ENCODE results near the gene ZNF521.
"Not testable (repeated sequence)": the region's sequence is repeated elsewhere in the genome, so short reads cannot be mapped to it uniquely, and the experiment has no call there.

The ZNF521 gene

DNA sequence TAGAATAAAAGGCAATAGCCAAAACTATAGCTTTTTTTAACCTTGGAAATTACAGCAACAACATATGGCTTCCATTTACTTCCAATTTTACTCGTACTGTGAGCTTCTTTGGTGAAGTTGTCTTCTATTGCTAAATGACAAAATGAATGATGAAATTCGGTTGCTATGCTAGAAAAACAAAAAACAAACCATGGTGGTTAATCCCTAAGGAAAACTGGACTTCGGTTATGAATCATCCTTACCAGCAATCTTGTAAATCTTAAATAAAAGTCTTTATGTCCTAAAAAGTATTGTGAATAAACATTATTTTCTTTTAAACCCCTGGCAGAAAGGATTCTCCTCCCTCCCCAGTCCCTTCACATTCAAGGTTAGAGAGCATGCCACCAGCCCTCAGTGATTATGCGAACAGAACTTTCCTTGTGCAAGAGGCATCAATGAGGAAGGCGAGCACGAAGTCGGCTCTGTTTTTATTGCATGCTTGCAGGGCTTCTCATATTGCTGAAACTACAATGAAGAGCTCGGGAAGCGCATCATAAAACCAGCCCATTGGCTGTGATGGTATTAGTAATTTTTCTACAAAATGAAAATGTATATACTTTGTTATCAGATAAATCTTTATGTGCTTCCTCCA lies 62.9 kb downstream of the ZNF521 start:
- DNase-seq, result no peak

DNA sequence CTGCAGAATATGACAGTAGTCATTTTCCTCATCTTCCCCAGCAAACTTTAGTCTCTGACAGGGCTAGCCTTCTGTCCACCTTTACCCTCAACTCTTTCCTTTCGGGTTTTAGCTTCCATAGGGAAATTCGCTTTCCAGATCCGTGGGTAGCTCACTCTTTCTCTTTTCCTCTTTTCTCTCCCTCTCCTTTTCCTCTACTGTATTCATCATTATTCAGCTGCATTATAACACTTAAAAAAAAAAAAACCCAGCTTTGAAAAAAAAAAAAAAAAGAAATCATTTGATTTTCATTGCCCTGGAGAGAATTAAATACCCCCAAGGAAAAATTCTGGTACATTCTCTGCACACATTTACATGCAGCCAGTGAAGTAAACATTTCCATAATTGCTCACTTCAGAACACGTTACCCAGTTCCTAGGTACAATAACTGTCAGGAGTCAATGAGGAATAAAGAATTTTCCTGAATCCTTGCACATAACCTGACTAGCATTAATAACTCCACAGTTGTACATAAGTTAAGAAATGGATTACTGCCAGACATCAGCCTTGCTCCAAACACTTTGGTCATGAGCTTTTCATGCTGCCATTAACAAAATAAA lies 63.5 kb downstream of the ZNF521 start:
- no peak for DNase-seq

DNA sequence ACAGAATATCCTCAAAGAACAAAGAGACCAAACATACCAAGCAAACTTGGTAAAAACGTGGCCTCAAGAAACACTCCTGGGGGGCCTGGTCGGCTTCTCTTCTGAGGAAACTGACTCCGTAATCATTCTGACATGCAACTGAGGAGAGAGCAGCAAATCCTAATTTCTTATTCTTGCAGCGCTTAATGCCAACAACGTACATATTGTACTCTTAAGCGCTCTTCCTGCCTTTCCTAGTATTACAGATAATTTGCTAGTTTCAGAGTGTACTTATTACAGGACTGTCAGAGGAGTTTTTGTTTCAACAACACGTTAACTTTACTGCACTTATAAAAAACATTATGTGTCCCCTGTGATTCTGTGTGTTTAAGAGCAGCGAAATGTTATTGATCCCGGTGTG lies 64.9 kb downstream of the ZNF521 start:
- DNase-seq, result no peak

DNA sequence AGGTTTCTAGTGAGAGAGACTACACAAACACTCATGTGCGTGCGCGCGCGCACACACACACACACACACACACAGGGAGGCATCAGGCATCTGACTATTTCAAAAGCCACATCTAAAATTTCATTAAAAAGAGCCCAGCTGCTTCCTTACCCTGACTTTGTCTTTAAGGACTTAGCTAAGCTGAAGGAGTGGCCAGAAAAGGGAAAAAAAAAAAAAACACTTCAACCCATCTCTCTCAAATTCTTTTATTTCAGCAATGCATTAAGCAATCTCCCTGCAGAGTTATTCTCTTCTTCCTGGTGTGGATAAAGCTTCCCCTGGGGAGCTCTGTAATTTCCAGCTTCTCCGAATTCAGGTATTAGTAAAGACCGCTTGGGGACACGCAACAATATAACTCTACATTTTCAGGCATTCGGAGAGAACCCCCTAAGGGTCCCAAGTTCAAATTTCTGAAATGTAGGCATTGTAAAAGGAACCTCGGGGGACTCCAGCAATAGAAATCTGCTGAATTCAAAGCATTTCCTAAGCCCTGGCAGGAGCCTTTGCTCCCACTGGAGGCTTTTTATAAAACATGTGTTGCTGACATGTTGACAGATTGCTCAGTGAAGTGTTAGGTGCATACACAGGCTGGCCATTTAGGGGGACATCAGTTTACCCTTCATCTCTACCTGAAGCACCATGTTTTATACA lies 67.0 kb downstream of the ZNF521 start:
- DNase-seq, result no peak

DNA sequence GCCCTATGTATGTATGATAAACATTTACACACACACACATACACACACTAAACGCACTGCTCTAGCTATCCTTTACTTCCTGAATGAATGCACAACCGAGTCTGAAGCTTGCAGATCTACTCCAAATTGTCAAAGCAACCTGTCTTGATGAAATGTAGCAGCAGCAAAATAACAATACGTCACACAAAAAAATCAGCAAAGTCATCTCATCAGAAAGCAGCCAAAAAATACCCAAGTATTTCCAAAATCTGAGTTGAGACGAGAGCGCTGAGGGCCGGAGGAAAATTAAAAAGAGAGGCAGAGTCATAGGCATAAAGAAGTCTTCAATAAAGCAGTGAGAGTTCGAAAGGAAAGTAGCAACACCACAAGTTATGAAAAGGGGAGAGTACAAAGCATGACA lies 67.7 kb downstream of the ZNF521 start:
- no peak for DNase-seq

DNA sequence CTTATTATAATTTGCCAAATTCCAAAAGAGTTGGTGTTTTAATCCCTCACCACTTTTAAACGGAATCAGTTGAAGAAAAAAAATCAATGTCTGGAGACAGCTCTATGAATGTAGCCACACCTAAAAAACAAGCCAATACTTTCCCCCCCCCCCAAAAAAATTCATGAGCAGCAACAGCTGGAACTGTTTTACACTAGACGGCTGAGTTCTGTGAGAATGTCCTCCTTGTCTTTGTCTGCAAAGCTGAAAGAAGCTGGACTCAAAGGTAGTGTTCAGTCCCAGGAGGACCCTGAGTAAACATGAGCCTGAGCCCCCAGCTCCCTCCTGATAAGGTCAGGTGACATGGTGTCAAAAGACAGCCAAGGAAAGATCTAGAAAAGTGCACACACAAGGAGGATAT lies 68.2 kb downstream of the ZNF521 start:
- no peak for DNase-seq

DNA sequence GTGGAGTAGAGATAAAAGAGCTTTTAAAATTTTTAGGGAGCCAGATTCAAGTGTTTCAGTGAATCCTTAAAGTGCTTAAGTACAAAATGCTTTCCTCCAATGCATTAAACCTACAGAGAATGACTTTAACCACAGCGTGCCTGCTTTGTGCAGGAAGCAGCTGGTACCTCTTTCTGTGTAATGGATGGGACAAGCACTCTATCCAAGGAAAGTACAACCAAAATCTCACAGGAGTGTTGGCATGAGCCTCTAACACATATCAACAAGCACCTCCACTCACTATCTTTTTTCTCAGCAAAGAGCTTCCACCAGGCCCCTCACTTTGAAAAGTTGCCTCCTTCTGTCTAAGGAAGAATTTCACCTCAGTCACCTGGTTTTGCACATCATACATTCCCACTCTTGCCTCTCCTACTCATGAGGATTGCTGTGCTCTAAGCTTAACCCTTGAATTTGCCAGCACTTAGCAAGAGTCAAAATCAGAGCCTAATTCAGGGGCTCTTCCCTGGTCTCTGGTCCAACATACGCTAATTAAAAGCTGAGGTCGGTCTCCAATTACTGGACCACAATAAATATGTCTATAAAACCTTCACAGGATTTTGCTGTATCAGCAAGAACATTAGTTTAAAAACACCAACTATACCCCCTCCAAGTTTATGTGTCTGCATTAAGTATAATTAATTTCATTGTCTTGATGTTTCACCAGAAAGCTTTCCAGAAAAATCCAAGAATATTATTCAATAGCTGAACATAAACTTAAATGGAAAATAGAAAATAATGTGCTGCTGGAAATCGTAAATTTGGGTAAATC lies 68.9 kb downstream of the ZNF521 start:
- DNase-seq, result no peak

DNA sequence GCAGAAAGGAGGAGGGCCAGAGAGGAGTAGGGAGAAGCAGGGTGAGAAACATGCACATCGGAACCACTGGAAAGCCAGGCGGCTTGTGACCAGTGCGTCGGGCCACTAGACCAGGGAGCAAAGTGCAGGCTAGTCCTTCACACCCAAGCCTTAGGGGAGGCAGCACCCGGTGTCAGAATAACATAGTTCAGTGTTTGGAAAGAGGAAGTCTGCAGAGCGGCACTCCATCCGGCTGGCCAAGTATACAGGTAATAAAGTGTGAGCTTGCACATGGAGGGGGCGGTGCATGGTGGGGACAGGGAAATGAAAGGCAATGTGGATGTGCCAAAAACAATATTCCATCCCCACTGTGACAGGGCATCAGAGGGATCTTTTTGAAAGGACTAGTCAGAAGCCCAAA lies 69.7 kb downstream of the ZNF521 start:
- DNase-seq, result no peak

DNA sequence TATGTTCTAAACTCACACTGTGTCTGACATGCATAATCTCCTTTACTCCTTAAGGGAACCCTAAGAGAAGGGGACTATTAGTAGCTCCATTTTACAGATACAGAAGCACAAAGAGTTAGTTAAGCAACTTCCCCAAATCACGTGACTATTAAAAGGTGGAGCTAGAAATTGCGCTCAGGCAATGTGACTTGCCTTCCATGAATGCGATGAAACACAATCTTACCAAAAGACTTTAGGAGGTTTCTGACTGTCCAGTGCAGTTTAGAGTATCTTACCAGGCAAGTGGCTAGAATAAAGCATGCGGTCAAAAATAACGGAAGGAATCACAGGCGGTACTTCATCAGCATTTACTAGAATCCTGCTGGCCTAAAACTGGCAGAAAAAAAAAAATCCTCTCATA lies 70.4 kb downstream of the ZNF521 start:
- no peak for DNase-seq

DNA sequence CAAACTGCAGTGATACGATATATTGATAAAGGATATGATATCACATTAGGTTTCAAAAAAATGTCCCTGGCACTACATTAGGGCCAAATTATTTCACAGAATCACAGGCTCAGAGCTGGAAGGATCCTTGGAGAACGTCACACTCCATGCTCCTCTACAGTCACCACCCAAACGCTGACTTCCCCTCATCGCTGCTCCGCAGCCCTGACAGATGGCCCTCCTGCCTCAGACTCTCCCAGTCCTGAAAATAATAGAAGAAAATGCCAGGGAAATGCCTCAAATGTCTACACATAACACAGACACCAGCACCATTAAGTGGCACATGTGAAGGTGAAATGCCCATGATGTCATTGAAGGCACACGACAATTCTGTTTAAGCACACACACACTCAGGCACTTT lies 72.0 kb downstream of the ZNF521 start:
- no peak for DNase-seq

DNA sequence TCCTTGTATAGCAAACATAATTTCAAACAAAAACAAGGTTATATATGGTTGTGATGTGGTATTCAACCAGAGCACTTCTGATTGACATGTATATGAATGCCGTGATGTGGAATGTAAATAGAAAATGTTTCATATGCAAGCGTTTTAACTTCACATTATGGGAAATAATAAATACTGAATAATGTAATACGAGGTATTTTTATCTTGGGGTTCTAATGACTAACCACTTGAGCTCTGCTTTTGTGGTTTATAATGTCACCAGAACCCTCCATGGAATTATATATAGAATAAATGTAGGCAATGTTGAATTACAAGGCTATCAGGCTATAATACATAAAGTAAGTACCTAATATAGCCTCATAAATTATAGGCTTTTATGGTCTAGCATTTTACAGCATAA lies 72.4 kb downstream of the ZNF521 start:
- no peak for DNase-seq

DNA sequence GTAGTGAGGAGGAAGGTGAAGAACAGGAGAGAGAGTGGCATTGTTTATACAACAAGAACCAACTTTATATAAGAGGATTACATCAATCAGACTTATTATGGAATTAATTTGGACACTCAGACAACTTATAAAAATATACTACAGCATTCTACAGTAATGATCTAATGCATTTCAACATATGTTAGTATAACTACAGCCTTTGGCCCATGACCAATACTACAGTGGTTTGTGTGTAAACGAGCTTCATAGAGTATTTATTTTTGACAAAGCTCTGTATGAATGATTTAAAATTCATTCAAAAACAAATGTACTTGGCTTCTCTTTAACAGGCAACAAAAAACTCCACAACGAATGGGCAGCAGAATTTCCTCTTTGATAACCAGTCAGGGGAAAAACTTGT lies 72.8 kb downstream of the ZNF521 start:
- DNase-seq, result no peak

DNA sequence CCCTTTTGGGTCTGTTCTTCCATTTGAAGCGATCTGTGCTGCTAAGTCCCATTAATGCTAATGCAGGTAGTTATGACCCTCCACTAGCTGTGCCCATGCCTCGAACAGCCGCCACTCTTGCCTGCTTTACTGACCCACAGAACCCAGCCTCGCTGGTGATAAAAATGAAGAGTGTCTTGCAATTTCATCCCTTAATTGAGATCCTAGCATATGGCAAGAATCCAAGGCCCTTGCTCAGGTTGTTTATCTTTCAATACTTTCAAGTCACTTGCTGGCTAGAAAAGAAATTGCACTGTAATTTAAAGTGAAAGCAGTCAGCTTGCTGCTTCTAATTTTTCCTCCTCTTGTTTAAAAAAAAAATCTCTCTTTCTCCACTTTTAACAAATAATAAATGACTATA lies 73.6 kb downstream of the ZNF521 start:
- no peak for DNase-seq

DNA sequence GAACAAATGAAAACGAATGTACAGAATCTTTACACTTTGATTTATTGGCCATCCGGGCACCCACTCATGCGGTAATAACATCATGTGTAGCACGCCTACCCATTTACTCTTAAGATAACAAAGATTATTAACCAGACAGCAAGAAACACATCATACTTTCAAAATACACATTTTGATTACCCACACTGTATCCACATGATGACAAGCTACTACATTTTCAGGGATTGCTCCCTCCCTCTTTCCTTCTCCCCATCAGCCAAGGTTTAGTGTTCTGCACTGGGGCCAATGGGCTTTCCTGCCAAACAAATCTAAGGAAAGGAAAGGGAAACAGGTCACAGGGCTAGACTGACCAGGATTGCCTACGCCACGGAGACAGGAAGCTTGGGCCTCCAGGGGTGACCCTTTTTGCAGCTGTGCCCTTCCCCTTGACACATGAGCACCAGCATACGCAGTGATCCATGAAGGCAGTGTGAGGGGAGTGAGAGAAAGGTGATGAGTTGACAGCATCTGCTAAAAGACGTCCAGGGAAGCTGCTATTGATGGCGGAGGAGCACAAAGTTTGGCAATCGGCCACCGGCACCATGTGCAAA lies 76.5 kb downstream of the ZNF521 start:
- DNase-seq, result no peak

DNA sequence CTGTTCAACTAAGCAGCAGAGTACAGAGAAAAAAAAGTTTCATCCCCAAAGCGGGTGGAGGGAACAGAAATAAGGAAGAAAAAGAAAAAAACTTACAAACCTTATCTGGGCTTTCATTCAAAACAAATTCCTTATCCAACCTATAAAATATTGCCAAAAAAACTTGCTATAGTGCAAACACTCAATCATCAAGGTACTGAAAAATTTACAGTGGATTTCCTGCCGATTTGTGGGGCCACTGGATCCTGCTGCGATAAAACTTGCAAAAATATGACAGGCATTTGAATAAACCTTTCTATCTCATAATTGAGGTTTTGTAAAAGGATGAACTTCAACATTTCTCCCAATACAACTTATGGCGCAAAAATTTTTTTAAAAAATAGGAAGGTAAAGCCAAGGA lies 77.0 kb downstream of the ZNF521 start:
- no peak for DNase-seq

DNA sequence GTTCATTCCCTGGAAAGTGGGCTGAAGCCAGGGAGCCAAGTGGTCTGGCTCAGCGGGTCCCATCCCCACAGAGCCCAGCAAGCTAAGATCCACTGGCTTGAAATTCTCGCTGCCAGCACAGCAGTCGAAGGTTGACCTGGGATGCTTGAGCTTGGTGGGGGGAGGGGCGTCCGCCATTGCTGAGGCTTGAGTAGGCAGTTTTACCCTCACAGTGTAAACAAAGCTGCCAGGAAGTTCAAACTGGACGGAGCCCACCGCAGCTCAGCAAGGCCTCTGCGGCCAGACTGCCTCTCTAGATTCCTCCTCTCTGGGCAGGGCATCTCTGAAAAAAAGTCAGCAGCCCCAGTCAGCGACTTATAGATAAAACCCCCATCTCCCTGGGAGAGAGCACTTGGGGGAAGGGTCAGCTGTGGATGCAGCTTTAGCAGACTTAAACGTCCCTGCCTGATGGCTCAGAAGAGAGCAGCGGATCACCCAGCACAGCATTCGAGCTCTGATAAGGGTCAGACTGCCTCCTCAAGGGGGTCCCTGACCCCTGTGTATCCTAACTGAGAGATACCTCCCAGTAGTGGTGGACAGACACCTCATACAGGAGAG lies 84.9 kb downstream of the ZNF521 start:
- not testable (repeated sequence) for DNase-seq

DNA sequence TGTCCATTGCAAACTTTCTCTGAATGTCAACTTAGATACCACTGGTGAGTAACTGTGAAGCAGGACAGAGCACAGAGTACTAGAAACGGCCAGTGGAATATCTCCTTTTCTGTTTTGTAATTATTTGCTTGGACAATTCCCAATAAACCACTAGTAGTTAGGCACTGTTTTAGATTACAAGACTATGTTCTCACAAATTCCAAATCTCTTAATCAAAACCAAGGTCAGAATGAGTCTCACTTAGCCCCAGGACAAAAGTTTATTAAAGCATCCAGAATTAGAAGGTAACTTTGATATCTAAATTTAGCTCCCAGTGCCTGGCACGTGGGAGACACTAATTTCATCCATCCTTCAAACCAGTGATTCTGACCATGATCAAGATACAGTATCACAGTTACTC lies 89.0 kb downstream of the ZNF521 start:
- no peak for DNase-seq

DNA sequence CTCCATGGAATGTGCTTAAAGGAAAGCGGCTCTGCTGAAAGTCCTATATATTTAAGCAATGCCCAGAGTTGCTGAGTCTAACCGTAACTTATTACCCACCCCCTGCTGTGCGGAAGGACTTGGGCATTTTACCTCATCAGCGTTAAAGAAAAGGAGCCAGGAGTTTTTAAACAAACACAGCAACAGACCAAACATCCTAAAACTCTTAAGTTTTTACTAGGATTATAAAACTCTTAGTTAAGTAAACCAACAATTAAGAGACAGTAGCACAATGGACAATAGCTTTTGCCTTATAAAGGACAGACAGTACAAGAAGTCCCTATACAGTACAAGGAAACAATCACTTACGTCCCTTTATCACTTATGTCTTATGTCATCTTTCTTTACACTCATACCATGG lies 90.2 kb downstream of the ZNF521 start:
- DNase-seq, result no peak

DNA sequence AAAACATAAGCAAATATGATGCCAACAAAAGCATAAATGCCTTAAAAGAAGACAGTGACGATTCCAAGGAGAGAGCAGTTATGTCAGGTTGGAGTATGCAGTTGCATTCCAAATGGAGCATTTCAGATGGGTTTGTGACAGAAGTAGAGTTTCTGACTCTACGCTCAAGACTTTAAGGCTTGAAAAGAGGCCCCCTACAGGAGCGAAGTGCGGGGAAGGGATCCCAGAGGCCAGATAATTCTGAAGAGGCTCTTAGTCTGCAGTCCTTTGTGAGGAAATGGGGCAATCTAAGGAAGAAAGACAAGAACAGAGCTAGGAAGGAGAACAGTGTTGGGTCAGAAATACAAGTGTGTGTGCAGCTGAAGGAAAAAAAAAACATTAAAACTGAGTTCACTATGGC lies 95.5 kb downstream of the ZNF521 start:
- DNase-seq, result no peak

DNA sequence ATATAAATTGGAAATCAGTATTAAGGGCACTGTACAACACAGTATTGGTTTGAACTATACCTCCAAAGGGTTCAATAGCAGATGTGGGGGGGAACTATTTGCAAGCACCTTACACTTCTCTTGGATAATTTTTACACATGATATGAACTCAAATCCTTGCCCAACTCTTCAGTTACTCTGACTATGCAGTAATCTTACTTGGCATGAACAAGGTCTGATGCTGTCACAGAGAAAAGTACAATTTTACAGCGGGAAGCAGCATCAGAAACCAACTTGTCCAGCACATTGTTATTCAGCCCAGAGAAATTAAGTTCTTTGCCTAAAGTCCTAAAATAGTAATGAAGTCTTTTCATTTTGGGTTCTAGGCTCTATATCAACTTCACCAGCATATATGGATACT lies 98.2 kb downstream of the ZNF521 start:
- no peak for DNase-seq

DNA sequence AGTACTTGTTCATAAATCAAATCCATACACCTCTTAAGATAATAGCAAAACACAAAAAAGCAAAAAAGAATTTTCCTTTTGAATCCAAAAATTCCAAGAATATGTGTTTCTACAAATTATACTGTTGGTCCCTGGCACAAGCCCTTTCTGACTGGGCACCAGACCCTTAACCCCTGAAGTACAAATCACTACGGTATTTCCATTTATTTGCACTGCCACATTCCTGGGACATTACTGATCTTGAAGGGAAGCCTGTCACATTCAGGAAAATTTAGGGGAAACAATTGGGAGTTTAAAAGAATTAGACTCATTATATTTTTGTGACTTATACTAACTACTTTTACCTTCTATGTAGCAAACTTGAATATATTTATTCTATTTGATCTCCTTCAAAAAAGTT lies 98.8 kb downstream of the ZNF521 start:
- no peak for DNase-seq

DNA sequence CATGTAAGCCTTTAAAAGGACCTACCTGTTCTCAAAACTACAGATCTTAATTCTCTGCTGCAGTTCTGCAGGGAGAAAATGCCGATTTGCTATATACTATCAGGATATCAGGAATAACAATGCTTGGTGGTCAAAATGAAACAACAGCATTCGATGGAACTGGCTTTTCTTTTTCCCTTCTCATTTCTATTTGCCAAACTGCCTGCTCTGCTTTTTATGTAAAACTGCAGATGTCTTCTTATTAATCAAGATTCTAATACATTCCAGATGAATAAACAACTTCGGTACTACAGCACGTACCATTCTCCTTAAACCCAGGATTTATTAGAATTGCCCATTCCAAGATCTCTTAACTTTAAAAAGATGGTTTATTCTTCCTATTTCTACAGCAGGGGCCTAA lies 100.9 kb downstream of the ZNF521 start:
- DNase-seq, result no peak
